K562 (cell line): ENCODE measurements around the gene RBMS1. TPM values are rescaled to one million over a fixed set of nuclear protein-coding genes. Genes with fewer than 3 reads are reported as not detected.

ENCODE experiments used
- ATAC-seq: fragments of 200-7000 bp; cut with Tn5 transposase; 3 replicates; pipeline ENCODE4 v1.9.1; 2020; ENCODE audit warnings: moderate library complexity
- BruUV-seq: library from RNA; stranded (reverse); fragments of 400-500 nt; replicated peaks from 2 replicates; lab custom pipeline; 2021; lab: Mats Ljungman, UMichigan
- CTCF ChIA-PET: fragments of 300-600 bp; formaldehyde crosslinking; extraction: SDS; loops from one replicate; lab custom pipeline; 2021; ENCODE audit warnings: low intra/inter-chr PET ratio; lab: Yijun Ruan, JAX
- POLR2A ChIA-PET: fragments of 300-600, 350-650 bp; sonication (Branson Sonifier 250); formaldehyde crosslinking; extraction: SDS; loops from one replicate; lab custom pipeline; 2021; ENCODE audit warnings: antibody characterized with exemption, inconsistent platforms; lab: Yijun Ruan, JAX
- DNase-seq, 4 experiments: peaks; one replicate each; pipeline versions ENCODE4 v3.0.0 to v3.0.0-alpha.2; 2011 to 2018; ENCODE audit warnings: low spot score in 3 of 4, mixed read lengths in 3 of 4; ENCODE audit errors: extremely low read depth in 1 of 4
- FAIRE-seq: peaks from 2 replicates; lab custom pipeline; 2011; peaks lifted over from hg19 to GRCh38; lab: Jason Lieb, UNC
- H2AFZ ChIP-seq: 2 replicates; pipeline ENCODE4 v1.6.0; 2011; ENCODE audit warnings: low read depth, low read length, control low read depth, inconsistent platforms
- H3K27ac ChIP-seq: fragments of 200-600 bp; 3 replicates; pipeline ENCODE4 v1.8.0; 2011; ENCODE audit warnings: low read depth, mild to moderate bottlenecking, control low read depth, inconsistent platforms, low read length, moderate library complexity, mixed read lengths; ENCODE audit errors: extremely low read depth
- H3K27me3 ChIP-seq, 2 experiments: fragments of 300-600 bp in 1 of 2; 2 replicates in 1 of 2; 3 replicates in 1 of 2; pipeline versions ENCODE4 v1.6.0 to v1.8.0; 2011; ENCODE audit warnings: inconsistent platforms in 2 of 2, low read length in 2 of 2, mild to moderate bottlenecking in 1 of 2, mixed read lengths in 1 of 2, moderate library complexity in 1 of 2; ENCODE audit not compliant: control insufficient read depth in 2 of 2, insufficient read depth in 2 of 2
- H3K36me3 ChIP-seq: fragments of 300-600 bp; 3 replicates; pipeline ENCODE4 v1.8.0; 2011; ENCODE audit warnings: mild to moderate bottlenecking, low read length, inconsistent platforms; ENCODE audit not compliant: control insufficient read depth, insufficient read depth
- H3K4me1 ChIP-seq, 2 experiments: fragments of 200-600 bp in 1 of 2; replicated peaks in 1 of 2; 2 replicates in 1 of 2; 3 replicates in 1 of 2; pipeline versions ENCODE4 v1.5.1 to v1.8.0; 2011; ENCODE audit warnings: inconsistent platforms in 2 of 2, low read length in 2 of 2, mild to moderate bottlenecking in 1 of 2, mixed read lengths in 1 of 2, moderate library complexity in 1 of 2; ENCODE audit not compliant: control insufficient read depth in 2 of 2, insufficient read depth in 2 of 2
- H3K4me2 ChIP-seq: 2 replicates; pipeline ENCODE4 v1.6.1; 2011; ENCODE audit warnings: low read length, control low read depth, inconsistent platforms, mixed read lengths; ENCODE audit not compliant: insufficient read depth
- H3K4me3 ChIP-seq: fragments of 200-600 bp; sonication (generic), shearing (Covaris generic); 2 replicates; pipeline ENCODE4 v1.5.1; 2016; ENCODE audit warnings: control low read depth, inconsistent platforms
- H3K79me2 ChIP-seq: fragments of 200-600 bp; 3 replicates; pipeline ENCODE4 v1.8.0; 2011; ENCODE audit warnings: low read length, inconsistent platforms; ENCODE audit not compliant: control insufficient read depth, insufficient read depth
- H3K9ac ChIP-seq, 2 experiments: 2 replicates each; pipeline versions ENCODE4 v1.6.0 to v1.6.1; 2011; ENCODE audit warnings: low read depth in 2 of 2, low read length in 2 of 2, control low read depth in 1 of 2, inconsistent platforms in 1 of 2, mild to moderate bottlenecking in 1 of 2, mixed read lengths in 1 of 2; ENCODE audit not compliant: insufficient read depth in 1 of 2
- H3K9me1 ChIP-seq: one replicate; pipeline ENCODE4 v1.6.0; 2011; ENCODE audit warnings: inconsistent platforms, mild to moderate bottlenecking, low read length, moderate library complexity; ENCODE audit not compliant: control insufficient read depth, insufficient read depth
- H3K9me3 ChIP-seq: replicated peaks from 2 replicates; pipeline ENCODE4 v1.5.1; 2011; ENCODE audit warnings: low read depth, low read length, inconsistent platforms; ENCODE audit not compliant: control insufficient read depth, insufficient read depth
- H4K20me1 ChIP-seq: replicated peaks from 2 replicates; pipeline ENCODE4 v1.6.1; 2011; ENCODE audit warnings: low read length, inconsistent platforms, mixed read lengths; ENCODE audit not compliant: control insufficient read depth, insufficient read depth
- EWSR1 ChIP-seq: fragments of 450-650 bp; IDR thresholded peaks from 2 replicates; pipeline ENCODE4 v1.6.1; 2018; ENCODE audit warnings: borderline replicate concordance, mild to moderate bottlenecking, low read depth, moderate library complexity; ENCODE audit not compliant: partially characterized antibody
- MYBL2 ChIP-seq, 2 experiments: fragments of 450-650 bp in 1 of 2; sonication (generic) in 1 of 2; formaldehyde crosslinking in 1 of 2; IDR thresholded peaks; 2 replicates each; pipeline versions ENCODE4 v1.6.1 to v1.8.1; 2017 to 2022; ENCODE audit warnings: borderline replicate concordance in 1 of 2, inconsistent platforms in 1 of 2, low read depth in 1 of 2, mild to moderate bottlenecking in 1 of 2, missing genetic modification reagents in 1 of 2, moderate library complexity in 1 of 2
- WGBS: fragments of 100-300 bp; shearing (Covaris generic); methylation state at CpG from one replicate; pipeline ENCODE4 v1.1.6; 2016; ENCODE audit warnings: low coverage, mixed read lengths; ENCODE audit not compliant: insufficient coverage; ENCODE audit errors: missing lambda C conversion rate; 5-methylcytosine and 5-hydroxymethylcytosine counted together
- in situ Hi-C: fragments of 300-500 bp; cut with MboI; formaldehyde crosslinking; loops from 4 replicates; pipeline ENCODE4 v1.15.0; 2018; ENCODE audit warnings: inconsistent platforms, mixed read lengths
- intact Hi-C: fragments of 100-400 bp; cut with micrococcal nuclease; formaldehyde crosslinking; loops from 2 replicates; pipeline ENCODE4 v1.14.2; 2022
- polyA plus RNA-seq, 8 experiments: library from polyadenylated mRNA; depleted of rRNA in 4 of 8; stranded (reverse) in 5 of 8; unstranded in 3 of 8; fragments of >200 nt; fragmentation: Nextera tagmentation in 2 of 8; fragmentation: Illumina TruSeq in 1 of 8; extraction: Ambion mirVana in 2 of 8; extraction: Trizol in 1 of 8; gene quantifications; 2 replicates each; pipeline versions ENCODE4 v1.2.1 to v1.2.3, GENCODE V29; 2011 to 2014; ENCODE audit warnings: inconsistent platforms in 1 of 8, missing spikeins in 1 of 8
- total RNA-seq, 7 experiments: library from RNA; depleted of rRNA in 6 of 7; stranded (reverse); fragments of >200 nt in 6 of 7; fragmentation: Illumina TruSeq in 2 of 7; extraction: Trizol in 2 of 7; gene quantifications; 2 replicates each; pipeline versions ENCODE4 v1.2.1 to v1.2.3, GENCODE V29; 2011 to 2021; ENCODE audit warnings: low replicate concordance in 1 of 7

RBMS1 gene
- total and polyA plus RNA-seq, 9 of the 15 experiments (the other 6 are each of a cell fraction or from before 2014, with no cell fraction given), result 0.04 to 0.31 (median 0.09) TPM; not detected in 6

DNA sequence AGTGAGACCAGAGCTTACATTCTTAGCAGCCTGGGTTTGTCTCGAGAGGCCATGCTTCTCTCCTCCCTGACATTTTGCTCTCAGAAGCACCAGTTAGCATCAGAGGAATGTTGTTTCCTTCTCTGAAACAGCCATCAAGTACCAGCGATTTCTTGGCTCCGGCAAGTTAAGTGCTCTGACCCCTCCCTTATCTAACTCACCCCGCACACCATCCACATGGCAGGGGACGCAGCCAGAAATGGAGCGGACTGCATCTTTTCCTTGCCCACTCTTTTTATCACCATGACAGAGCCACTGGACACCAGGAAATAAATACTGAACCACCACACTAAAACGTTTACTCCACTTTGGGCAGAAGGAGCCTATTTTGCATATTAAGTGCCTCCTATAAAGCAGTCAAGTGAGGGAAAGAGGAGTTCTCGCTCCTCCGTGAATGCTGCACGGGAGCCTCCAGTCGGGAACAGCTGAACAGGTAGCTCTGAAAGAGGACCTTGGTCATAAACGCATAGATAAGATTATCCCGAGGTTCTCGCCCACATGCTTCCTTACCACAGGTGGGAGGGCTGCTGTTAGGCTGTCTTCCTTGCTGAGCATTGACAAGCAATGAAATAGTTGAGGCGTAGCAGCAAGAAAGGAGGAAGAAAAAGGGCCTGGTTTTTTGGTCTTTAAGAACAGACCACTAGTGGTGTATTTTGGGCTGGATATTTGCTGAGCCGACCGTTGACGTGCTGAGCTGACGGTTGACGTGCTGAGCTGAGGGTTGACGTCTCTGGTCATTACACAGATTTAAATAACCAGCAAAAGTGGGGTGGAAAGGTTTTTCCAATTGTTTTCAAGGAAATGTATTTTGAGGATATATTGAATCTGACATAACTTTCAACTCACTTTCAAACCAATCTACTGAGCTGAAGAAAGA lies 222.2 kb downstream of the RBMS1 start:
- no peak overlapping the region for H3K9ac ChIP-seq
- peaks cover 3 to 11% of the 10 kb centered on the region in 2 experiments; a peak in 4 of 5 replicates for H3K4me1 ChIP-seq
- H3K4me3 ChIP-seq, result no peak overlapping the region
- TF ChIP-seq MYBL2 (IDR thresholded peaks at IDR 0.05; ENCODE audit: low read depth) (0 out of 2 replicates have a peak, but pooled peaks have one; percentile 13), MYBL2 (CRISPR knock-in tag; IDR thresholded peaks at IDR 0.05; ENCODE audit: borderline replicate concordance) (no peak), EWSR1 (no peak)
- H3K4me2 ChIP-seq, result peak overlapping the region; percentile 74
- WGBS, result 5% methylated on average over 21 of the region's 21 CpGs
- H3K27me3 ChIP-seq, result peaks cover 0 to 25% of the 10 kb centered on the region in 2 experiments; a peak in 2 of 5 replicates
- in situ Hi-C loops (no loop called here), intact Hi-C loops (no loop called here)
- peak in 2 of 4 experiments; percentile 4 to 17 for DNase-seq
- CTCF ChIA-PET, result no interaction called here
- no peaks in the 10 kb centered on the region for H3K9me1 ChIP-seq
- no peaks in the 10 kb centered on the region for H3K79me2 ChIP-seq
- no peaks in the 10 kb centered on the region for H3K9me3 ChIP-seq
- no TSS peak for BruUV-seq
- H3K27ac ChIP-seq, result no peak overlapping the region
- ATAC-seq, result peak; percentile 9; the same call in 1 of the 3 replicates
- POLR2A ChIA-PET, result interaction anchor here (0.7 to 1.5 kb wide), 4 partner anchors 10 to 193 kb away, joined by 3 to 5 read pairs (median 3); no protein-coding TSS in a partner anchor
- no peak for FAIRE-seq
- no peaks in the 10 kb centered on the region; the same call in 1 of the 2 replicates for H4K20me1 ChIP-seq
- peak overlapping the region; percentile 91 for H2AFZ ChIP-seq
- H3K36me3 ChIP-seq, result no peaks in the 10 kb centered on the region
